Measurements from ENCODE around the gene IL17RC. TPM values are rescaled to one million over a fixed set of nuclear protein-coding genes. Genes with fewer than 3 reads are reported as not detected.
A peak's percentile ranks its signal among the peaks of the same experiment; 100 is the strongest.
"Not testable (repeated sequence)": the region's sequence is repeated elsewhere in the genome, so short reads cannot be mapped to it uniquely, and the experiment has no call there.

Gene IL17RC, protein sequence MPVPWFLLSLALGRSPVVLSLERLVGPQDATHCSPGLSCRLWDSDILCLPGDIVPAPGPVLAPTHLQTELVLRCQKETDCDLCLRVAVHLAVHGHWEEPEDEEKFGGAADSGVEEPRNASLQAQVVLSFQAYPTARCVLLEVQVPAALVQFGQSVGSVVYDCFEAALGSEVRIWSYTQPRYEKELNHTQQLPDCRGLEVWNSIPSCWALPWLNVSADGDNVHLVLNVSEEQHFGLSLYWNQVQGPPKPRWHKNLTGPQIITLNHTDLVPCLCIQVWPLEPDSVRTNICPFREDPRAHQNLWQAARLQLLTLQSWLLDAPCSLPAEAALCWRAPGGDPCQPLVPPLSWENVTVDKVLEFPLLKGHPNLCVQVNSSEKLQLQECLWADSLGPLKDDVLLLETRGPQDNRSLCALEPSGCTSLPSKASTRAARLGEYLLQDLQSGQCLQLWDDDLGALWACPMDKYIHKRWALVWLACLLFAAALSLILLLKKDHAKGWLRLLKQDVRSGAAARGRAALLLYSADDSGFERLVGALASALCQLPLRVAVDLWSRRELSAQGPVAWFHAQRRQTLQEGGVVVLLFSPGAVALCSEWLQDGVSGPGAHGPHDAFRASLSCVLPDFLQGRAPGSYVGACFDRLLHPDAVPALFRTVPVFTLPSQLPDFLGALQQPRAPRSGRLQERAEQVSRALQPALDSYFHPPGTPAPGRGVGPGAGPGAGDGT
- total RNA-seq (2014; rRNA removed; shearing (Covaris generic)) = 23.0 and 32.4 TPM in 2 replicates

GRCh38 chr3:9916734-9917680, at the start of gene IL17RC:
Gene IL17RC (plus strand): TSS chr3:9917098. CDS start chr3:9917316, 218 bp downstream.
- DNase-seq (ENCODE audit: low spot score) = peak; percentile 85

DNA sequence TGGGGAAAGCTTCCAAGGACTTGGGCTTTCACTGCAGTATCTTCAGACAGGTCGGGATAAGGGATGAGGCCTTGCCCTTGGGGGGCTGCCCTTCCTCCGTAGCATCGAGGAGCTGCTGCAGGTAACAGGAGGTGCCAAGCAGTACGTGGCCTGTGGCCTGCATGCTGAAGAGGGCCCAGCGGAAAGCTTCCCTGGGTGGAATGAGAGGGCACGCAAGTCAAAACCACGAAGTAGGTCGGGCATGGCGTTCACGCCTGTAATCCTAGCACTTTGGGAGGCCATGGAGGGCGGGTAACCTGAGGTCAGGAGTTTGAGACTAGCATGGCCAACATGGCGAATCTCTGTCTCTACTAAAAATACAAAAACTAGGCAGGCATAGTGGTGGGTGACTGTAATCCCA, 49.8 kb upstream of the IL17RC start:
- DNase-seq (ENCODE audit: low spot score) = no peak

- DNase-seq (ENCODE audit: low spot score) = no peak
Measured at GRCh38 chr3:9869955-9870354, 46.9 kb upstream of the IL17RC start.

DNA sequence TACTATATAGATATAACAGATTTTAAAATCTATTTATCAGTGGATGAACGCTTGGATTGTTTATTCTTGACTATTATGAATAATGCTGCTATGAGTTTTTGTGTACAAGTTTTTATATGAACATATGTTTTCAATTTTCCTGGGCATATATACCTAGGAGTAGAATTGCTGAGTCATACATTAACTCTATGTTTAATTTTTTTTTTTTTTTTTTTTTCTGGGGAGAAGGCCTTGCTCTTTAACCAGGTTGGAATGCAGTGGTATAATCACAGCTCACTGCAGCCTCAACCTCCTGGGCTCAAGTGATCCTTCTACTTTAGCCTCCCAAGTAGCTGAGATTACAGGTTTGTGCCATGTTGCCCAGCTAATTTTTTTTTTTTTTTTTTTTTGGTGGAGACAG, 45.9 kb upstream of the IL17RC start:
- DNase-seq (ENCODE audit: low spot score) = peak; percentile 69

- DNase-seq (ENCODE audit: low spot score) = not testable (repeated sequence)
Measured at GRCh38 chr3:9872067-9872466, 44.8 kb upstream of the IL17RC start.

- no peak for DNase-seq (ENCODE audit: low spot score)
Measured at GRCh38 chr3:9875448-9875847, 41.5 kb upstream of the IL17RC start.

DNA sequence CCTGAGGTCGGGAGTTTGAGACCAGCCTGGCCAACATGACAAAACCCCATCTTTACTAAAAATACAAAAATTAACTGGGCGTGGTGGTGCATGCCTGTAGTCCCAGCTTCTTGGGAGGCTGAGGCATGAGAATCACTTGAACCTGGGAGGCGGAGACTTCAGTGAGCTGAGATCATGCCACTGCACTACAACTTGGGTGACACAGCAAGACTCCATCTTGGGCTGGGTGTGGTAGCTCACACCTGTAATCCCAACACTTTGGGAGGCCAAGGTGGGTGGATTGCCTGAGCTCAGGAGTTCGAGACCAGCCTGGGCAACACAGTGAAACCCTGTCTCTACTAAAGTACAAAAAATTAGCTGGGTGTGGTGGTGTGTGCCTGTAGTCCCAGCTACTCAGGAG, 40.6 kb upstream of the IL17RC start:
- DNase-seq (ENCODE audit: low spot score) = not testable (repeated sequence)

DNA sequence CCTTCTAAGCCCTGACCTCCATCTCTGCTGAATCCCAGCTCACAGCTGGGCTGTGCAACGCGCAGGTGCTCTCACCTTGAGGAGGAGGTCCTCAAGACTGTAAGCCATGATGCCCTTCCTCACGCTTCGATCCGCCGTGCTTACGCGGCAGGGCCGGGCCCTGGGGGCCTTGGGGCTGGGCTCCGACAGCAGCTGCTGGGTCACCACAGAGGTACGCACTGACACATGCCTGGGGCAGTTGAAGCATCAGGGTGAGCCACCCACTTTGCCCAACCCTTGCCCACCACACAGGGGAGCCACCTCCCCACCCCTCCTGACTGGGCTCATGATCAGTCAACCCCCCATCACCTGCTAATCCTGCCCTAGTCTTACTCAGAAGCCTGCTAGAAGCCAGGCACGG, 39.9 kb upstream of the IL17RC start:
- no peak for DNase-seq (ENCODE audit: low spot score)

GRCh38 chr3:9878700-9879099, 38.2 kb upstream of the IL17RC start:
- DNase-seq (ENCODE audit: low spot score) = no peak

- DNase-seq (ENCODE audit: low spot score) = no peak
Measured at GRCh38 chr3:9879830-9880549, 36.9 kb upstream of the IL17RC start, which contains the start of gene CIDEC. Gene CIDEC (minus strand): TSS chr3:9880253. CDS start chr3:9878486, 1,767 bp downstream.

- no peak for DNase-seq (ENCODE audit: low spot score)
Measured at GRCh38 chr3:9881441-9881840, 35.5 kb upstream of the IL17RC start.

GRCh38 chr3:9883706-9884554, 33.0 kb upstream of the IL17RC start:
- no peak for DNase-seq (ENCODE audit: low spot score)

- DNase-seq (ENCODE audit: low spot score) = peak; percentile 29
Measured at GRCh38 chr3:9884555-9885165, 32.2 kb upstream of the IL17RC start.

GRCh38 chr3:9886328-9886727, 30.6 kb upstream of the IL17RC start:
- DNase-seq (ENCODE audit: low spot score) = no peak

DNA sequence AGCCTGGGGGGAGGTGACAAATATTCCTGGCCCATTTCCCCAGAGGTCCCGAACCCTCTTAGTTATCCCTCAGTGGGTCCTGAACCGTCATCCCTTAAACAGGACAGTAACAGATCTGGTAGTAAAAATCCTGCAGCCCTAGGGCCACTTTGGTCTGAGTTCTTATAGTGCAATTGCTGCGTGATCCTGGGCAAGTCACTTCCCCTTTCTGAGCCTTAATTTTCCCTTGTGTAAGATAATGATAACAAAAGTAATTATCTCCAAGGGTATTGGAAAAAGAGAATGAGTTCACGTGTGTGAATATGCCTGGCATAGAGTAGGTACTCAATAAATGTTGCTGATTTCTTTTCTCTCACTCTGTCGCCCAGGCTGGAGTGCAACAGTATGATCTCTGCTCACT, 29.4 kb upstream of the IL17RC start:
- no peak for DNase-seq (ENCODE audit: low spot score)

- DNase-seq (ENCODE audit: low spot score) = no peak
Measured at GRCh38 chr3:9888540-9888939, 28.4 kb upstream of the IL17RC start.

DNA sequence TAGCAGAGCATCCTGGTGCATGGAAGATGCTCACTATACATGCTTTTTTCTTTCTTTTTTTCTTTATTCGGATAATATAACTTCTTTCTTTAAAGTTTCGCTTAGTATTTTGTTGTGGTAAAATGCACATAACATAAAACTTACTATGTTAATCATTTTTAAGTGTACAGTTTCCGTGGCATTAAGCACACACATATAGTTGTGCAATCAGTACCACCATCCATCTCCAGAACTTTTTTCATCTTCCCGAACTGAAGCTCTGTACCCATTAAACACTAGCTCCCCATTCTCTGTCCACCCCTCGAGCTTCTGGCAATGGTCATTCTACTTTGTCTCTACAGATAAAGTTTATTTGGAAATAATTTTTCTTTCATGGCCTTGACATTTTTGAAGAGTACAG, 27.5 kb upstream of the IL17RC start:
- no peak for DNase-seq (ENCODE audit: low spot score)

DNA sequence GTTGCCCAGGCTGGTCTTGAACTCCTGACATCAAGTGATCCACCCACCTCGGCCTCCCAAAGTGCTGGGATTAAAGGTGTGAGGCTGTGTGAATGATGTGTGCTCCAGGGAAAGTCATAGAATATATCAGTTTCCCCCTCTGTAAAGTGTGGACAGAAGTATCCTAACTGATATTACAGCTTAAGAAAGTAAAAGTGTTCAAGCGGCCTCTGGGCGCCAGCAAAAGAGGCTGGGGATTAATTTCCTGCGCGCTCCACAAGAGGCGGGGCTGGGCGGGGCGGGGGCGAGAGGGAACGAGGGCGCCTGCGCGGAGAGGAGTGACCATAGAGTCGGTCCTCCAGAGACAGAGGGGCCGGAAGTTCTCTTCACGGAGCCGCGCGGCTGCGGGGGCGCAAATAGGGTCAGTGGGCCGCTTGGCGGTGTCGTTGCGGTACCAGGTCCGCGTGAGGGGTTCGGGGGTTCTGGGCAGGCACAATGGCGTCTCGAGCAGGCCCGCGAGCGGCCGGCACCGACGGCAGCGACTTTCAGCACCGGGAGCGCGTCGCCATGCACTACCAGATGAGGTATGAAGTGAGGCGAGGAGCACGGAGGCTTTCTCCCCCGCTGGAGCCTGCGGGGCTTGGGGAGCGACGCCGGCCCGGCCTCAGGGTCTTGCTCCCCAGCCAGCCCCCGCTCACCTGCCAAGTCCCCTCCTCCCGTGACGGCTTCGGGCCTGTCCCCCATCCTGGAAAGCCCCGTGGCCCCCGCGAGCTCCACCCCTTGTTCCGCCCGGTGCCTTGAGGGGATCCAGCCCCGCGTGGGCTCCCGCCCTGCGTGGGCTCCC, 26.4 kb upstream of the IL17RC start, which contains the start of gene JAGN1:
Gene JAGN1 (plus strand): TSS at position 362 of the 823 bp plus-strand sequence. CDS start 113 bp downstream, at position 475.
- peak; percentile 68 for DNase-seq (ENCODE audit: low spot score)
